ENCODE results near the gene PKHD1. TPM values are rescaled to one million over a fixed set of nuclear protein-coding genes. Genes with fewer than 3 reads are reported as not detected.

Gene PKHD1
- total RNA-seq, 2 donors from 2014 or later: 0.20 TPM

- Histone ChIP-seq H3K9ac (ENCODE audit: extremely low read depth, low read length, poor library complexity, severe bottlenecking) (no peak overlapping the region), H3K27ac (ENCODE audit: low read depth, low read length) (no peak overlapping the region), H3K4me1 (ENCODE audit: control insufficient read depth, insufficient read depth, low read length) (peaks cover 7% of the 10 kb centered on the region), H3K4me3 (ENCODE audit: low read length) (no peak overlapping the region), H3K27me3 (ENCODE audit: control insufficient read depth, insufficient read depth, low read length, poor library complexity, severe bottlenecking) (no peaks in the 10 kb centered on the region), H3K9me3 (ENCODE audit: control insufficient read depth, low read length) (no peaks in the 10 kb centered on the region), H3K36me3 (ENCODE audit: control insufficient read depth, insufficient read depth, low read length) (no peaks in the 10 kb centered on the region)
- Mint-ChIP-seq H3K27me3 (ENCODE audit: insufficient read depth) (no peaks in the 10 kb centered on the region), H3K36me3 (ENCODE audit: low read depth) (no peaks in the 10 kb centered on the region), H3K4me1 (peaks cover 28% of the 10 kb centered on the region), H3K9me3 (peaks cover 18% of the 10 kb centered on the region), H3K27ac (no peak overlapping the region), H3K4me3 (no peak overlapping the region)
- peak; percentile 56 for DNase-seq
- TF ChIP-seq, protein P1, sequence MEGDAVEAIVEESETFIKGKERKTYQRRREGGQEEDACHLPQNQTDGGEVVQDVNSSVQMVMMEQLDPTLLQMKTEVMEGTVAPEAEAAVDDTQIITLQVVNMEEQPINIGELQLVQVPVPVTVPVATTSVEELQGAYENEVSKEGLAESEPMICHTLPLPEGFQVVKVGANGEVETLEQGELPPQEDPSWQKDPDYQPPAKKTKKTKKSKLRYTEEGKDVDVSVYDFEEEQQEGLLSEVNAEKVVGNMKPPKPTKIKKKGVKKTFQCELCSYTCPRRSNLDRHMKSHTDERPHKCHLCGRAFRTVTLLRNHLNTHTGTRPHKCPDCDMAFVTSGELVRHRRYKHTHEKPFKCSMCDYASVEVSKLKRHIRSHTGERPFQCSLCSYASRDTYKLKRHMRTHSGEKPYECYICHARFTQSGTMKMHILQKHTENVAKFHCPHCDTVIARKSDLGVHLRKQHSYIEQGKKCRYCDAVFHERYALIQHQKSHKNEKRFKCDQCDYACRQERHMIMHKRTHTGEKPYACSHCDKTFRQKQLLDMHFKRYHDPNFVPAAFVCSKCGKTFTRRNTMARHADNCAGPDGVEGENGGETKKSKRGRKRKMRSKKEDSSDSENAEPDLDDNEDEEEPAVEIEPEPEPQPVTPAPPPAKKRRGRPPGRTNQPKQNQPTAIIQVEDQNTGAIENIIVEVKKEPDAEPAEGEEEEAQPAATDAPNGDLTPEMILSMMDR (conservative IDR thresholded peaks at IDR 0.05): peak; percentile 73
- WGBS, 2 experiments (ENCODE audit: insufficient coverage in 1 of 2, insufficient read length in 1 of 2): 66 to 84% methylated on average over 3 of the region's 3 CpGs
Measured at GRCh38 chr6:51844336-51844735, 243.1 kb downstream of the PKHD1 start.

DNA sequence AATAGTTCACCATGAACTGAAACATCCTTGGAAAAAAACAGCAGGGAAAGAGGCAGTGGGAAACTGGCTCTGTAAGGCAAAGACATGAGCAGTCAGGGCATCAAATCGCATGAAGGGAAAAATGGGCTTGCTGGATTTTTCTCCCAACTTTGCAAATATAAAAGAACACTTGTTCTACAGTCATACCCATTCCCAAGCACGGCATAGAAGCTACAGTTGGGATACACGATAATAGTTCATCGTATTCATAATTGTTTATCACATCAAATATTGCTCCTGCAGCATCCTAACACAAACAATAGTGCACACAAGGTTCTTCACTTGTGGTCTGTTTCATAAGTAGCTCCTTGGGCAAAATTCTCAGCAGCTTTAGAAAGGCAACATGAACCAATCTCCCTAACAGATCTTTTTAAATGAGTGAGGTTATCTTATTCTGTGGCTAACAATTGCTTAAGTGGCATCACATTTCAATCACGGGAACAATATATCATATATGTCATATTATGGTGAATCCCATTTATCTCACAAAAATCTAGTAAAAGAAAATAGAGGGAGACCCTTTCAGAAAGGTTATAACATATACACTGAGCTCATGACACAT lies 243.9 kb downstream of the PKHD1 start:
- no peaks in the 10 kb centered on the region for H3K36me3 Mint-ChIP-seq (ENCODE audit: low read depth)
- peaks cover 32% of the 10 kb centered on the region for H3K4me1 Mint-ChIP-seq
- peaks cover 13% of the 10 kb centered on the region for H3K9me3 Mint-ChIP-seq
- H3K27me3 Mint-ChIP-seq (ENCODE audit: insufficient read depth): no peaks in the 10 kb centered on the region
- no peak for DNase-seq
- no peak overlapping the region for H3K27ac Mint-ChIP-seq
- no peaks in the 10 kb centered on the region for H3K27me3 ChIP-seq (ENCODE audit: control insufficient read depth, insufficient read depth, low read length, poor library complexity, severe bottlenecking)
- WGBS, 2 experiments (ENCODE audit: insufficient coverage in 1 of 2, insufficient read length in 1 of 2): 93% methylated on average over 3 to 4 of the region's 5 CpGs
- H3K9me3 ChIP-seq (ENCODE audit: control insufficient read depth, low read length): no peaks in the 10 kb centered on the region
- peaks cover 7% of the 10 kb centered on the region for H3K4me1 ChIP-seq (ENCODE audit: control insufficient read depth, insufficient read depth, low read length)
- no peak overlapping the region for H3K4me3 ChIP-seq (ENCODE audit: low read length)
- no peak overlapping the region for H3K9ac ChIP-seq (ENCODE audit: extremely low read depth, low read length, poor library complexity, severe bottlenecking)
- H3K27ac ChIP-seq (ENCODE audit: low read depth, low read length): peak overlapping the region; percentile 98
- H3K4me3 Mint-ChIP-seq: no peak overlapping the region
- TF ChIP-seq, protein P1 (conservative IDR thresholded peaks at IDR 0.05): no peak
- no peaks in the 10 kb centered on the region for H3K36me3 ChIP-seq (ENCODE audit: control insufficient read depth, insufficient read depth, low read length)

GRCh38 chr6:51842804-51843378 lies 244.5 kb downstream of the PKHD1 start:
- Histone ChIP-seq H3K4me3 (ENCODE audit: low read length) (no peak overlapping the region), H3K9me3 (ENCODE audit: control insufficient read depth, low read length) (no peaks in the 10 kb centered on the region), H3K27ac (ENCODE audit: low read depth, low read length) (peak overlapping the region; percentile 98), H3K4me1 (ENCODE audit: control insufficient read depth, insufficient read depth, low read length) (peaks cover 7% of the 10 kb centered on the region), H3K27me3 (ENCODE audit: control insufficient read depth, insufficient read depth, low read length, poor library complexity, severe bottlenecking) (no peaks in the 10 kb centered on the region), H3K36me3 (ENCODE audit: control insufficient read depth, insufficient read depth, low read length) (no peaks in the 10 kb centered on the region), H3K9ac (ENCODE audit: extremely low read depth, low read length, poor library complexity, severe bottlenecking) (no peak overlapping the region)
- WGBS, 2 experiments (ENCODE audit: insufficient coverage in 1 of 2, insufficient read length in 1 of 2): 55 to 76% methylated on average over 8 of the region's 8 CpGs
- Mint-ChIP-seq H3K27me3 (ENCODE audit: insufficient read depth) (no peaks in the 10 kb centered on the region), H3K4me3 (no peak overlapping the region), H3K4me1 (peaks cover 32% of the 10 kb centered on the region), H3K27ac (no peak overlapping the region), H3K9me3 (peaks cover 7% of the 10 kb centered on the region), H3K36me3 (ENCODE audit: low read depth) (no peaks in the 10 kb centered on the region)
- TF ChIP-seq, protein P1 (conservative IDR thresholded peaks at IDR 0.05): no peak
- no peak for DNase-seq
